Effector memory CD8-positive, alpha-beta T cell (primary cell): ENCODE measurements around the gene CYP2A6.

Experiments used
- ATAC-seq: fragments of 150-1000 bp; cut with Tn5 transposase; replicated peaks from 2 replicates; pipeline ENCODE4 v1.10.0; 2021; ENCODE audit warnings: mild to moderate bottlenecking, moderate library complexity
- DNase-seq, 3 experiments: peaks; one replicate each; pipeline ENCODE4 v3.0.0; 2021
- H3K27ac Mint-ChIP-seq, 2 donors: one replicate each; pipeline ENCODE4 v1.8.0; 2022; ENCODE audit warnings: mild to moderate bottlenecking in 2 of 2, mixed read lengths in 2 of 2, moderate library complexity in 2 of 2
- H3K27me3 Mint-ChIP-seq, 2 donors: one replicate each; pipeline ENCODE4 v1.8.0; 2022; ENCODE audit warnings: mixed read lengths in 2 of 2
- H3K36me3 Mint-ChIP-seq: one replicate; pipeline ENCODE4 v1.8.0; 2022; ENCODE audit warnings: mild to moderate bottlenecking, moderate library complexity, mixed read lengths; ENCODE audit not compliant: insufficient read depth
- H3K4me1 Mint-ChIP-seq, 2 donors: one replicate each; pipeline ENCODE4 v1.8.0; 2022; ENCODE audit warnings: low read depth in 2 of 2, mixed read lengths in 2 of 2
- H3K4me3 Mint-ChIP-seq, 2 donors: one replicate each; pipeline ENCODE4 v1.8.0; 2022; ENCODE audit warnings: mild to moderate bottlenecking in 2 of 2, mixed read lengths in 2 of 2, moderate library complexity in 2 of 2
- H3K9me3 Mint-ChIP-seq, 2 donors: one replicate each; pipeline ENCODE4 v1.8.0; 2022; ENCODE audit warnings: mixed read lengths in 2 of 2

The CYP2A6 gene

GRCh38 chr19:40800339-40800996 is 49.8 kb downstream of the CYP2A6 start:
- Mint-ChIP-seq H3K4me1 (peaks cover 64 to 65% of the 10 kb centered on the region in 2 donors), H3K36me3 (peaks cover 61% of the 10 kb centered on the region), H3K27ac (peak overlapping the region; percentile 100), H3K4me3 (peak overlapping the region; percentile 98 to 100), H3K9me3 (no peaks in the 10 kb centered on the region), H3K27me3 (no peaks in the 10 kb centered on the region)
- ATAC-seq (no peak), DNase-seq (no peak)

- Mint-ChIP-seq H3K9me3 (no peaks in the 10 kb centered on the region), H3K36me3 (peaks cover 56% of the 10 kb centered on the region), H3K27me3 (no peaks in the 10 kb centered on the region), H3K27ac (peak overlapping the region; percentile 100), H3K4me1 (peaks cover 57 to 58% of the 10 kb centered on the region in 2 donors), H3K4me3 (peak overlapping the region; percentile 98 to 100)
- DNase-seq, result no peak
- ATAC-seq, result no peak
Measured at GRCh38 chr19:40799558-40800338, 50.5 kb downstream of the CYP2A6 start.

- DNase-seq (peak; percentile 100), ATAC-seq (peak; percentile 81)
- H3K27me3 Mint-ChIP-seq, result no peaks in the 10 kb centered on the region
- H3K4me1 Mint-ChIP-seq, result peaks cover 49 to 50% of the 10 kb centered on the region in 2 donors
- peak within 1 kb of the TSS; percentile 98 to 100 for H3K4me3 Mint-ChIP-seq
- H3K36me3 Mint-ChIP-seq, result peaks cover 51% of the 10 kb centered on the region
- H3K27ac Mint-ChIP-seq, result peak within 1 kb of the TSS; percentile 100
- no peaks in the 10 kb centered on the region for H3K9me3 Mint-ChIP-seq
Measured at GRCh38 chr19:40798683-40799557, 51.3 kb downstream of the CYP2A6 start, which contains the start of gene EGLN2. Gene EGLN2 (plus strand): TSS chr19:40799191. CDS start chr19:40800573, 1,382 bp downstream.

DNA sequence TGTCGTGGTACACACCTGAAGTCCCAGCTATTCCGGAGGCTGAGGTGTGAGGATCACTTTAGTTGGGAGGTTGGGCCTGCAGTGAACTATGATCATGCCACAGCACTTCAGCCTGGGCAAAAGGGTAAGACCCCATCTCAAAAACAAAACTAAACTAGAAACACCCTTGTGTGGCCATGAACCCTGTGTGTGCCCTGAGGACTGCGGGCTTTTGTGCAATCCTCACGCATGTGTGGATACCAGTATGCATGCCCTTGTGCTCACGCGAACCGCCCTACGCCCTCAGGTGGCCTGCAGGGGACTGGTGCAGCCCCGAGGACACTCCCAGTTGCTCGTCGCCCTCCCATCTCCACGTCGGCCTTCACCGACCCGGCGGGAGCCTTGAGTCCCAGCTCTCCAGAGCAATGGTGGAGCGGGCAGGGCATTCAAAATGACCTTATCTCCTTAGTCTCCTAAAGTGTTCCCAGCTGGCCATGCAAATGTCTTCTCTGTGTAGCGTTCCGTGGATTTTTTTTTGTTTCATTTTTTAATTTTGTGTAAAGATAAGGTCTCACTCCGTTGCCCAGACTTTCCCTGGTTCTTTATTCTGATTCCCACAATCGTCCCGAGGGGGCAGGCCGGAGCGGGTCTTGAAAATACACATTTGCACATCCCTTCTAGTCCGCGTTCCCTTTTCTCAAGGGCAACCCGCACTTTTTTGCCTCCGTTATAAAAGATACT is 52.1 kb downstream of the CYP2A6 start:
- peak; percentile 56 to 64 (median 63) for DNase-seq
- ATAC-seq, result peak; percentile 47
- peaks cover 42% of the 10 kb centered on the region in 2 donors for H3K4me1 Mint-ChIP-seq
- peak overlapping the region; percentile 98 to 100 for H3K4me3 Mint-ChIP-seq
- peak overlapping the region; percentile 100 for H3K27ac Mint-ChIP-seq
- no peaks in the 10 kb centered on the region for H3K27me3 Mint-ChIP-seq
- H3K9me3 Mint-ChIP-seq, result no peaks in the 10 kb centered on the region
- peaks cover 47% of the 10 kb centered on the region for H3K36me3 Mint-ChIP-seq

DNA sequence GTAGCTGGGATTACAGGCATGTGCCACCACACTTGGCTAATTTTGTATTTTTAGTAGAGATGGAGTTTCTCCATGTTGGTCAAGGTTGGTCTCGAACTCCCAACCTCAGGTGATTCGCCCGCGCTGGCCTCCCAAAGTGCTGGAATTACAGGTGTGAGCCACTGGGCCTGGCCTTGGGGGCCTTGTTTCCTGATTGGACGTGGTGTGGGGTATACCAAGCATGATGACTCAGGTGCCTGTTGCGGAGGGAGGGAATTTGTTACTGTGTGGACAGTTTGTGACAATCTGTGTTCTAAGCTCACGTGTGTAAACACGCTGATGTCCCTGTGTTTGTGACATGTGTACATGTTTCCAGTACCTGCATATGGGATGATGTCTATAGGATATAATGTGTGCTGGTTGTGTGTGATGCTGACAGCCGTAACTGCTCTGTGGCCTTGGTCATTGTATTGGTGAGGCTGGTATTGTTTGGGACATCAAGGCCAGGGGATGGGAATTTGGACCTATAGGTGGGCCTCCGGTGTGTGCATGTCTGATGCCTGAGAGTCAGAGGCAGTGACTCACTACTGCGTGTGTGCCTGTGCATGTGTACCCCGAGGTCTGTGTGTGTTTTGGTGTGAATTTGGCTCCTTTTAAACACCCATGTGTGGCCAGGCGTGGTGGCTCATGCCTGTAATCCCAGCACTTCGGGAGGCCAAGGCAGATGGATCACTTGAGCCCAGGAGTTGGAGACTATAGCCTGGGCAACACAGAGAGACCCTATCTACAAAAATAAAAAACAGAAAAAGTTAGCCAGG is 52.9 kb downstream of the CYP2A6 start:
- H3K27me3 Mint-ChIP-seq, result no peaks in the 10 kb centered on the region
- peaks cover 36 to 42% of the 10 kb centered on the region in 2 donors for H3K4me1 Mint-ChIP-seq
- no peak for DNase-seq
- peak overlapping the region; percentile 100 for H3K27ac Mint-ChIP-seq
- no peak for ATAC-seq
- H3K36me3 Mint-ChIP-seq, result peaks cover 41% of the 10 kb centered on the region
- H3K9me3 Mint-ChIP-seq, result no peaks in the 10 kb centered on the region
- H3K4me3 Mint-ChIP-seq, result peak overlapping the region; percentile 98 to 100
